A673 (cell line): ENCODE data around the gene PSD2.
A peak's percentile ranks its signal among the peaks of the same experiment; 100 is the strongest.

Experiments used
- EZH2 ChIP-seq: fragments of 200-600 bp; sonication (generic); IDR thresholded peaks from 2 replicates; pipeline ENCODE4 v1.6.1; 2017; ENCODE audit warnings: borderline replicate concordance, low read depth, mild to moderate bottlenecking, mixed read lengths, antibody characterized with exemption, low read length; ENCODE audit not compliant: poor library complexity, severe bottlenecking
- TF ChIP-seq, protein P1 (sequence below): fragments of 300-800, 200-600 bp; sonication (generic); conservative IDR thresholded peaks from 2 replicates; pipeline ENCODE4 v1.5.1; 2017; ENCODE audit warnings: low read depth, mild to moderate bottlenecking, antibody characterized with exemption, low read length, moderate library complexity, mixed read lengths

DNA sequence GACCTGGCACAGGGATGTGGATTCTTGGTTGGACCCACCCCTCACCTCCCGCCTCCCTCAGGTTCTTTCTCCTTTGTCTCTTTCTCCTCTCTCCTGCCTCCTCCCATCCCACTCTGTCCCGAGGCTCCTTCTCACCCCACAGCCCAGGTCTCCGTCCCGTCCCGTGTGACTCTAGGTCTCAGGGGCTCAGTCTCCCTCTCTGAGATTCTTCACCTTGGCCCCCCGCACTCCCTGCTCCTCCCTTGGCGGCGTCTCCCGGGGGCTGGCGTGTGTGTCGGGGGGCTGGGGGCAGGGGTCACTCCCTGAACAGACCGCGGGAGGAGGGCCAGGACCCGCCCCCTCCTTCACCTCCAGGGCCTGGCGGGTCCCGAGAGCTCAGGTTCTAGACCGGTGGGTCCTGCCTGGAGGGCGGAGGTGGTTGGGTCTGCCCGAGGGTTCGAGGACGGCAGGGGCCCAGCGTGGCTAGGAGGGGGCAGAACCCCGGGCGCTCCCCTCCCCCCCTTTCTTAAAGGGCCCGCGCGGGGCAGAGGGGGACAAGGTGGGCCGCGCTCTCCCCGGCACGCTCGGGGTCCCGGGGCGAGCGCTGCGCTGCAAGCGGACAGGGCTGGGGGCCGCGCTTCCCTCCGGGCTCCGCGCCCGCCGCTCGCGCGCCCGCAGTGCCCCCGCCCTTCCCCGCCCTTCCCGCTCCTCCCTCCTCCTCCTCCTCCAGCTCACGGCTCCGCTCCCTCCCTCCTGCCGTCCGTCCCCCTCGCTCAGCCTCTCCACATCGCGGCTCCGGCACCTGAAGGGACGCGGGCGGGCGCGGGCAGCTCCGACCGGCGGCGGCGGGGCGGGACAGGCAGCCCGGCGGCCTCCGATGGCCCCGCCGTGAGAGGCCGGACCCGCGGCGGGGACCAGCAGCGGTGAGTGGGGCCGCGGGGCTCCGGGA is at the start of gene PSD2:
- TF ChIP-seq, protein P1, sequence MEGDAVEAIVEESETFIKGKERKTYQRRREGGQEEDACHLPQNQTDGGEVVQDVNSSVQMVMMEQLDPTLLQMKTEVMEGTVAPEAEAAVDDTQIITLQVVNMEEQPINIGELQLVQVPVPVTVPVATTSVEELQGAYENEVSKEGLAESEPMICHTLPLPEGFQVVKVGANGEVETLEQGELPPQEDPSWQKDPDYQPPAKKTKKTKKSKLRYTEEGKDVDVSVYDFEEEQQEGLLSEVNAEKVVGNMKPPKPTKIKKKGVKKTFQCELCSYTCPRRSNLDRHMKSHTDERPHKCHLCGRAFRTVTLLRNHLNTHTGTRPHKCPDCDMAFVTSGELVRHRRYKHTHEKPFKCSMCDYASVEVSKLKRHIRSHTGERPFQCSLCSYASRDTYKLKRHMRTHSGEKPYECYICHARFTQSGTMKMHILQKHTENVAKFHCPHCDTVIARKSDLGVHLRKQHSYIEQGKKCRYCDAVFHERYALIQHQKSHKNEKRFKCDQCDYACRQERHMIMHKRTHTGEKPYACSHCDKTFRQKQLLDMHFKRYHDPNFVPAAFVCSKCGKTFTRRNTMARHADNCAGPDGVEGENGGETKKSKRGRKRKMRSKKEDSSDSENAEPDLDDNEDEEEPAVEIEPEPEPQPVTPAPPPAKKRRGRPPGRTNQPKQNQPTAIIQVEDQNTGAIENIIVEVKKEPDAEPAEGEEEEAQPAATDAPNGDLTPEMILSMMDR = no peak
- TF ChIP-seq EZH2 = peak; percentile 14
